Keratinocyte (primary cell): ENCODE measurements around the gene LHFPL3.

Experiments
- EZH2 ChIP-seq: IDR thresholded peaks from one replicate; pipeline ENCODE4 v1.6.1; 2012; ENCODE audit warnings: inconsistent platforms, mild to moderate bottlenecking, low read length, moderate library complexity
- TF ChIP-seq, protein P1 (sequence below), 3 experiments: IDR thresholded peaks in 1 of 3; conservative IDR thresholded peaks in 1 of 3; optimal IDR thresholded peaks in 1 of 3; 2 replicates in 2 of 3; 3 replicates in 1 of 3; pipeline versions ENCODE3 to v1.5.1; 2011; ENCODE audit warnings: low read length in 3 of 3, mild to moderate bottlenecking in 3 of 3, moderate library complexity in 2 of 3, control low read depth in 1 of 3, inconsistent platforms in 1 of 3; ENCODE audit not compliant: insufficient read depth in 2 of 3; ENCODE audit errors: extremely low read depth in 1 of 3

DNA sequence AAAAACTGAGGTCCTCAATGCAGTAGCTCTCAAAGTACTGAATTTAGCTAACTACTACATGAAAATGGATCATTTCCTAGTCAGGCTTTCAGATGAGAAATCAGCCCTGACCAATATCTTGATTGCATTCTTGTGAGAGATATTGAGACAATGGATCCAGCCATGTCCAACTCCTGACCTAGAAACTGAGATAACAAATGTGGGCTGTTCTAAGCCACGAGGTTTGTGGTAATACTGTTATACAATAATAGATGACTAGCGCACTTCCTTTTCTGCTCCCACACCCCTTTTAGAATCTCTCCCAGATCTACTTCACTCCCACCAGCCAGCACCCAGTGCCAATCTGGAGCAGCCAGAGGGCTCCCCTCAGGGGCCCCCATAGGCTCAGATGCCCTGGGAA is 476.3 kb downstream of the LHFPL3 start:
- TF ChIP-seq, protein P1, sequence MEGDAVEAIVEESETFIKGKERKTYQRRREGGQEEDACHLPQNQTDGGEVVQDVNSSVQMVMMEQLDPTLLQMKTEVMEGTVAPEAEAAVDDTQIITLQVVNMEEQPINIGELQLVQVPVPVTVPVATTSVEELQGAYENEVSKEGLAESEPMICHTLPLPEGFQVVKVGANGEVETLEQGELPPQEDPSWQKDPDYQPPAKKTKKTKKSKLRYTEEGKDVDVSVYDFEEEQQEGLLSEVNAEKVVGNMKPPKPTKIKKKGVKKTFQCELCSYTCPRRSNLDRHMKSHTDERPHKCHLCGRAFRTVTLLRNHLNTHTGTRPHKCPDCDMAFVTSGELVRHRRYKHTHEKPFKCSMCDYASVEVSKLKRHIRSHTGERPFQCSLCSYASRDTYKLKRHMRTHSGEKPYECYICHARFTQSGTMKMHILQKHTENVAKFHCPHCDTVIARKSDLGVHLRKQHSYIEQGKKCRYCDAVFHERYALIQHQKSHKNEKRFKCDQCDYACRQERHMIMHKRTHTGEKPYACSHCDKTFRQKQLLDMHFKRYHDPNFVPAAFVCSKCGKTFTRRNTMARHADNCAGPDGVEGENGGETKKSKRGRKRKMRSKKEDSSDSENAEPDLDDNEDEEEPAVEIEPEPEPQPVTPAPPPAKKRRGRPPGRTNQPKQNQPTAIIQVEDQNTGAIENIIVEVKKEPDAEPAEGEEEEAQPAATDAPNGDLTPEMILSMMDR (optimal IDR thresholded peaks at IDR 0.05 in 1 of 3, IDR thresholded peaks at IDR 0.05 in 1 of 3, conservative IDR thresholded peaks at IDR 0.05 in 1 of 3; ENCODE audit: extremely low read depth in 1 of 3, insufficient read depth in 2 of 3, low read length in 3 of 3), result no peak
- TF ChIP-seq EZH2, result no peak
